ENCODE data around the gene ZNF735.

DNA sequence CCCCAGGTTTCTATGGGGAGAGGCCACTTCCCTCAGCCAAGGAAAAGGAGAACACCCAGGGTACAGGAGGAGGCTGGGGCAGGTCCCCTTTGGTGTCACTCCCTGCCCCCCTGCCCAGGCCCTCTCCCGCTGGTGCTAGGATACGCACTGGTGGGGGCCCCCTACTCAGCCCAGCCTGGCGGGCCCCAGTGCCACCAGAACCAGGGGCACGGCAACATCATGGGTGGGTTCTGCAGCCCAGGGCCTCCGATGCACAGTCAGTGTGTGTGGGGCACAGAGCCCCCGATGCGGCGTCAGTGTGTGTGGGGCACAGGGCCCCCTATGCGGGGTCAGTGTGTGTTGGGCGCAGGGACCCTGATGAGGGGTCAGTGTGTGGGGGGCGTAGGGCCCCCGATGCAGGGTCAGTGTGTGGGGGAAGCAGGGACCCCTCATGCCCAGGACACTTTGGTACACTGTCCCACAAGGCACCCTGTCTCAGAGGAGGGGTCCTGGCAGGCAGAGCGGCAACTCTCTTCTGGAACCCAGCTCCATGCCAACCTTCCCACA, 23.1 kb upstream of the ZNF735 start:
- TF ChIP-seq HMGN3 (IDR thresholded peaks at IDR 0.05; ENCODE audit: borderline replicate concordance, extremely low read depth, insufficient read length, low read depth, low read length) (no peak), CHAMP1 (IDR thresholded peaks at IDR 0.05) (no peak), SRSF9 (IDR thresholded peaks at IDR 0.05; ENCODE audit: borderline replicate concordance, low read depth, low read length) (no peak), TAF1 (IDR thresholded peaks at IDR 0.05; ENCODE audit: control insufficient read depth, extremely low read depth, insufficient read depth, low read length, severe bottlenecking) (no peak)
